ENCODE data around the gene ZBTB3.
A peak's percentile ranks its signal among the peaks of the same experiment; 100 is the strongest.
"Not testable (repeated sequence)": the region's sequence is repeated elsewhere in the genome, so short reads cannot be mapped to it uniquely, and the experiment has no call there.

ZBTB3 gene

DNA sequence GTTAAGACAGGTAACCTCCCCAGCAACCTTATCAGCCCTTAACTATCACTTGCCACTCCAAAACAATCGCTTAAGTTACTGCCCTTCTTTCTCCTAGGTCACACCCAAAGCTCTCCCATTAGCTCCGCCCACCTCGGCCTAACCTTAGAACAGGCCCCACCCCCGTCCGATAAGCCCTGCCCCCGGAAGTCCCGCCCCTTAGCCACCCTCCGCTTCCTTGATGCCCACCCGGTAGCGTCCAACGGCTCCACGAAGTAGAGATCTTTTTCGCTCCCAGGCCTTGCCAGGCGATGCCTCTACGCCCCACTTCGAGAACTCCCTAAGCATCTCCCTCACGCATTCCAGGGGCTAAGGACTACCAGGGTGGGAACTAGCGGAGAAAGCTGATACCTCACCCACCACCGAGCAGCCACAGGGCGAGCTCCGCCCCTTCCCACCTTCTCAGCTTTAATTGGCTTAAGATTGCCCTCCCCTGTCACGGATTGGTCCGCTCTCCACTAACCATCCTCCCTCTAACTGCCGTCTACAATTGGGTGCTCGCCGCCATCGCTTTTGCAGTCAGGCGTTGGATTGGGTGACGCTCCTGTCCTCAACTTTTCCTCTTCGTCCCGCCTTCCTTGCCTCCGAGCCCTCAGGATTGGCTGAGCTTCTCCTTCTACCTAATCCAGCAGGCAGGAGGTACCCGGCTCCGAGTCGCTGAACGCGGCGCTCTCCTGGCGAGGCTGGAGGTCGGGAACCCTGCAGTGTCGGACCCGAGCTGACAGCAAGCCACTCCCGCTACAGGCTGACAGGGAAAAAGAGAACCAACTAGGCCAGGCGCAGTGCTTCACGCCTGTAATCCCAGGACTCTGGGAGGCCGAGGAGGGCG is at the start of gene ZBTB3:
Gene ZBTB3 (minus strand): TSS at position 425 of the 868 bp plus-strand sequence. CDS start 496 bp downstream, outside the sequence.
- peak; percentile 97 for DNase-seq

DNA sequence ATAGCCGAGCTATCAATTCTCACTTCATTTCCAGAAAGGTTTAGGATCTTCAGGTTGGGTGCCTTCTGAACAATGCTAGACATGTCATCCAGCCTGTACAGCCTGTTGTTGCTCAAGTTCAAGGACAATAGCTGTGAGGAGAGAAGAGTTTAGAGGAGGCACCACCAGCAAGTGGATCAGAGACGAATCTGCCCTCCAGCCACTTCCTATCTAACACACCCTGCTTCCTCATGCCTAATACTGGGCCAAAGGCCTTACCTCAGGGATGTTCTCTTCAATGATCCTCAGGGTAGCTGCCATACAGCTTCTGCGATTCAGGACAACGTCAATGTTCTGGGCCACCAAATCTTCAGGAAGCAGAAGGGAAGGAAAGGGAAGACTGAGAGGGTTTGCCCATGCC is 47.1 kb upstream of the ZBTB3 start:
- no peak for DNase-seq

DNA sequence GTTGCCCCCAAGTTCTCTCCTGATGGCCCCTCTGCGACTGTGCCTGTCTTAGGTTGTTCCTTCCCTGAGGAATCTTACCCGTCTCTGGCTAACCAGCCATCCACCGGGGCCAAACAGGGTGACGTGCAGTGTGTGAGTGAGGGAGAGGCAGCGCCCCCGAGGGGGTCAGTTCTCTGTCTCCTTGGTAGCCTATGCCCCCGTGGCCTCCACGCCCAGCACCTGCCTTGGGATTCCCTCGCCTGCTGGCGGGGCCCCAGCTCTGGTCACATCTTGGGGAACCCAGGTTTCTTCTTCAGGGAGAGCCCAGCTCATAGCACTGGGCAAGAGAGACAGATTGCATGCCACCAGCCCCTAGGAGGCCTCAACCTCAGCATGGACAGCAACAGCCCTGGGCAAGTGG is 45.5 kb upstream of the ZBTB3 start:
- DNase-seq: no peak

DNA sequence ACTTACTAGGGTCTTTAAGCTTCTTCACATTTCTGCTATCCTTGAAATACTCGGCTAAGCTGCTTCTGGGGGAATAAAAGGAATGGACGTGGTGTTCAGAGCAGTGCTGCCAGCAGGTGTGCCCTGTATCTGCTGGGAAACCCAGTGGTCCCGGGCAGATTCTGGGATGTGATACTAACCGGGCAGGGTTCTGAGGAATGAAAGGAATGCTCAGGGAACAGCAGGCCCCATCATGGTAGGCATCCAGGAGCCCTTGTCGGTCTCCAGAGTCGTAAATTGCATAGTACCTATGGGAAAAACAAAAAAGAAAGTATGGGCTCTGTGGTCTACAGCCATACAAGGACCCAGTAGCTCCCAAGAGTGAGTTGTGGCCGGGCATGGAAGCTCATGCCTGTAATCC is 42.3 kb upstream of the ZBTB3 start:
- DNase-seq: no peak

DNA sequence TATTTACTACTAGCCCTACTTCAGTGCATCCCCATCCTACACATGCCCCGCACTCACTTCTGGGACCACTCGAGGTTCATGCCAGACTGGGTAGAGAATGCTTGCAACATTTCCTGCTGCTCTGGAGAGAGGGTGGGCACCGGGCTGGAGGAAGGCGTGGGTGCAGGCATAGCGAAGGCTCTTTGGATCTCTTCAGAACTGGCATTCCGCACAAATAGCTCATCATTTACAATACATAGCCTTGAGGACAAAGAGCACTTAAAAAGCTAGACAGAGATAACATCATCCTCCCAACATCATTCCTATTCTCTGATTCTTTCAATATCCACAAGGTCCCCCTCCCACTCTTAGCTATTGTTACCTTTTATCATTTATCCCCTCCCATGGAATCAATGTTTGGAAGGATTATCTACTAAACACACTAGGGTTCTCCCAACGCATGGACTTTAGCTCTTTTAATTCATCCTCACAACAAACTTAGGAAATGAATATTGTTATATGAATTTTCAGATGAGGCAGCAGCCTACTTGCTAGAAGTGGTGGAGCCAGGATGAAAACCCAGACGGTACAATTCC is 40.3 kb upstream of the ZBTB3 start:
- DNase-seq: no peak

DNA sequence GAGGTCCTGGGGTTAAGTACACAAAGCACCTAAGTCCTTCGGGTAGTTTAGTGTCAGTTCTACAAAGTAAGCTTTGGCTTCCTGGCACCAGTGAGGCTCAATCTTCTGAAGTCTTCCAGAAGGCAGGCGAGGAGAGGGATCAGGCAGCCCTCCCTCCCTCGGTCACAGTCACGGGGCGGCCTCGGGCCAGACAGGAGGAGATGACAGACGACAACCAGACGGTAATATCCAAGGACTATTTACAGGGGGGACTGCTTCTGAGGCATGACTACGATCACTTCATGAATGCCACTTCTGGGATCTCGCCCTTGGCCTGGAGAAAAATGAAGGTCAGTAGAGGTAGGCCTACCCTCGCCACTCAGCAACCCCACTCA is 38.2 kb upstream of the ZBTB3 start:
- DNase-seq: no peak

- DNase-seq: peak; percentile 43
Measured at GRCh38 chr11:62791501-62792201, 37.7 kb upstream of the ZBTB3 start, which contains the start of gene TMEM223. Gene TMEM223 (minus strand): TSS chr11:62792006. CDS start chr11:62791994, 12 bp downstream.

DNA sequence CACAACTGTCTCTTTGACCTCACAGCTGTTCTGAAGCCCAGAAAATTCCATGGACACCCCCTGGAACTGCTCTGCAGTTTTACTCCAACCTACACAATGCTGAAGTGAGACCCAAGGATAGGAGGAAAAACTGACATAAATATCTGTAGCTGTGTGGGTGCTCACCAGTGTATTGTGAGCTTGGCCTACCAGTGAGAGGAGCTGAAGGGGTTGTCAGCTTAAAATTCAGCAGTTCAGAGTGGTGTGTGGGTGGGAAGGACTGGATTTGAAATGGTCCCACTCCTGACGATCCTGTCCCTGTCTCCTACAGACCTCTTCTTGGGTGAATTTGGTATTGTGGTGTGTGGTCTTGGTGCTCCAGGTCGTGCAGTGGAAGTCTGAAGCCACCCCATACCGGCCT is 35.6 kb upstream of the ZBTB3 start:
- DNase-seq: no peak

DNA sequence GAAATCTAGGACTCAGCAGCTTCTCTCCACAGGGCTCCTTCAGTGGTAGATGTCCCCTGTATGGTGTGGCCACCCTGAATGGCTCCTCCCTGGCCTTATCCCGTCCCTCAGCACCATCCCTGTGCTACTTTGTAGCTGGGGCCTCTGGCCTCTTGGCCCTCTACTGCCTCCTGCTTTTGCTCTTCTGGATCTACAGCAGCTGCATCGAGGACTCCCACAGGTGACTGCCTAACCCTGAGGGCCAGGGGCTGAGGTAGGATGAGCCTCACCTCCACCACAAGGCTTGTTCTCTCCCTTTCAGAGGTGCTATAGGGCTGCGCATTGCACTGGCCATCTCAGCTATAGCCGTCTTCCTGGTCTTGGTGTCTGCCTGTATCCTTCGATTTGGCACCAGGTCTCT is 35.0 kb upstream of the ZBTB3 start:
- no peak for DNase-seq

- DNase-seq: peak; percentile 90
Measured at GRCh38 chr11:62787005-62787759, 33.2 kb upstream of the ZBTB3 start, which contains the start of gene TMEM179B. Gene TMEM179B (plus strand): TSS chr11:62787402. CDS start chr11:62787432, 30 bp downstream.

DNA sequence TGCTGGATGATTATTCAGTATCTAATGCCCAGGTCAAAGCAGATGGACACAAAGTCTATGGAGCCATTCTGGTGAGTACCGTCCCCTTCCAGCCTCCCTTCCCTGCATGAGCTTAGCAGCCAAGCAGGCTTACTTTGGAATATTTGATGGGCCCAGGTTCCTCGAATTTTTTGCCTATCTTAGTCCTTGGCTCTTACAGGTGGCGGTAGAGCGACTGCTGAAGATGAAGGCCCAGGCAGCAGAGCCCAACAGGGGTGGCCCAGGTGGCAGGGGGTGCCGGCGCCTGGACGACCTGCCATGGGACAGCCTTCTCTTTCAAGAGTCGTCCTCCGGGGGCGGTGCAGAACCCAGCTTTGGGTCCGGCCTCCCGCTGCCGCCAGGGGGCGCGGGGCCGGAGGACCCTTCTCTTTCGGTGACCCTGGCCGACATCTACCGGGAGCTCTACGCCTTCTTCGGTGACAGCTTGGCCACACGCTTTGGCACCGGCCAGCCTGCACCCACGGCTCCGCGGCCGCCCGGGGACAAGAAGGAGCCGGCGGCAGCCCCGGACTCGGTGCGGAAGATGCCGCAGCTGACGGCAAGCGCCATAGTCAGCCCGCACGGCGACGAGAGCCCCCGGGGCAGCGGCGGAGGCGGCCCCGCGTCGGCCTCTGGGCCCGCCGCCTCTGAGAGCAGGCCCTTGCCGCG is 32.5 kb upstream of the ZBTB3 start:
- peak; percentile 50 for DNase-seq

DNA sequence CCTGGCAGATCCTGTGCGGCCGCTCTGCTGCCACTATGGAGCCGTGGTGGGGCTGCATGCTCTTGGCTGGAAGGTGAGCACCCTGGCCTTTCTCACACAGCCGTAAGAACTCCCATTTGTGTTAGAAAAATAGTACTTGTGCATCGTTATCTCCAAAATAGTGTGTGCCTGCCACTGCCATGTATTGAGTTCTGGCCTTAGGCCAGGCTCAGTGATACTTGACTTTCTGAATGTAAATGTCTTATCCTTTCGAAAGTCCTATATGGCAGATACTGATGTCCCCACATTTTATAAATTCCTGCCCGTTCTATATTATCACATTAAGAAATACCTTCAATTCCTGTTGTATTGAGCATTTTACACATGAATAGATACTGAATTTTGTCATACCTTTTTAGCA is 28.8 kb upstream of the ZBTB3 start:
- DNase-seq: no peak

- no peak for DNase-seq
Measured at GRCh38 chr11:62778441-62778840, 24.5 kb upstream of the ZBTB3 start.

DNA sequence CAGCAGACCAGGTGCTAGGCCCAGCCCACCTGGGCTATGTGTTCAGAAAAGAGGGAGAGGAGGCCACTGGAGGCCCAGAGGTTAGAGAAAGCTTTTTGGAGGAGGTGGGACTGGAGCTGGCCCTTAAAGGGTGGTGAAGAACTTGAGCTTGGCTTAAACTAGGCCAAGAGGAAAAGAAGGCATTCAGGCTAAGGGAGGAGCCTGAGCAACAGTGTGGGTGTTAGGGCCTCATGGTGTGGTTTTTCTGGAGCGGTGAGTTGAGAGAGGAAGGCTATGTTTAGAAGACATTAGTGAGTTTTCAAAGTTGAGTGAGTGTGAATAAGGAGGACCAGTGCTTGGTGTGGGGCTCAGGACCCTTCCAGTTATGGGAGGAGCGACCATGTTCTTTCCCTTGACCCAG is 23.4 kb upstream of the ZBTB3 start:
- no peak for DNase-seq

- no peak for DNase-seq
Measured at GRCh38 chr11:62775646-62776045, 21.7 kb upstream of the ZBTB3 start.

GRCh38 chr11:62774407-62774806 is 20.4 kb upstream of the ZBTB3 start:
- no peak for DNase-seq

DNA sequence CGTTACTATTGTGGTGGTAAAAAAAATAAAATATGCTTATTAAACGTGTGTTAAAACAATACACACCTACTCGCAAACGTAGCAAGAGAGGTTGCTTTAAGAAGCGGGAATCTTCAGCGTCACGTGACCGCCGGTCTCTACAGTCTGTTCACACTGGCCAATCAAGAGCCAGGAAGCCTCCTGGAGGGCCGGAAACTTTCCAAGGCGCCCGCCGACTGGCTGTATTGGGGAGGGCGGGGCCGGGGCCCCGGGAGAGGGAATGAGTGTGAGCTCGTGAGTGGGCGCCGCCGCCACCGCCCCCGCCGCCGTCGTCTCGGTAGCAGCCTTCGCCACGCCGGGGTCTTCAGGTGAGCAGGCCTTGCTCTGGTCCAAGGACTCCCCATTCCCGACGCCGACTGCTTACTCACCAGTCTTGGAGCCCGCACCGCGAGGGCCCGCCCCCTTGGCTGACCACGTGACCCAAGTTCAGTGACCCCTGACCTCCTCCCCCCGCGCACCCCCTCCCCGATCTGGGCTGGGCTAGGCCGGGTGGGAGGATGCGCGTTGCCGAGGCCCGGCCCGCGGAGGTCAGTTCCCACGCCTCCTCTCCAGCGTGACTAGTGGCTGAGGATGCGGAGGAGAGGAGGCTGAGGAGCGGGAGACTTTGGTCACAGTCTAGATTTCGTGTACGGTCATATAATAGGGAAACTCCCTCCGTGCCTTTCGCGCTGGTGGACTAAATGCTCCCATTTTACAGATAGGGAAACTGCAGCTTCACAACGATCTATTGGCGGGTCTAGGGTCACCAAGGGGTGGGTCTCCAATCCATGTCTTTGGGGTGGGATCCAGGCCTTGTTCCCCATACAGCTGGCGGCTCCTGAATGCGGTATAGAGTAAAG is 17.4 kb upstream of the ZBTB3 start, which contains the start of gene TAF6L:
Gene TAF6L (plus strand): TSS at position 253 of the 878 bp plus-strand sequence. CDS start 4,388 bp downstream, outside the sequence.
- peak; percentile 91 for DNase-seq

GRCh38 chr11:62770778-62771143 is 16.8 kb upstream of the ZBTB3 start:
- no peak for DNase-seq

DNA sequence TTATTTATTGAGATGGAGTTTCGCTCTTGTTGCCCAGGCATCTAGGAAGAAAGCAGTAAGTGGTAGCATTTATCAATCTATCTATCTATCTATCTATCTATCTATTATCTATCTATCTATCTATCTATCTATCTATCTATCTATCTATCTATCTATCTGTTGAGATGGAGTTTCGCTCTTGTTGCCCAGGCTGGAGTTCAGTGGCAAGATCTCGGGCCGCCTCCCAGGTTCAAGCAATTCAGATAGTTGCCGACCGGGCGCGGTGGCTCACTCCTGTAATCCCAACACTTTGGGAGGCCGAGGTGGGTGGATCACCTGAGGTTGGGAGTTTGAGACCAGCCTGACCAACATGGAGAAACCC is 6.9 kb upstream of the ZBTB3 start:
- not testable (repeated sequence) for DNase-seq

- no peak for DNase-seq
Measured at GRCh38 chr11:62757846-62758788, 4.2 kb upstream of the ZBTB3 start.
